Measurements from ENCODE around the gene SLITRK3. TPM values are rescaled to one million over a fixed set of nuclear protein-coding genes. Genes with fewer than 3 reads are reported as not detected.

Gene SLITRK3
- total RNA-seq, 4 donors from 2014 or later: 0.08 to 5.1 (median 0.51) TPM

DNA sequence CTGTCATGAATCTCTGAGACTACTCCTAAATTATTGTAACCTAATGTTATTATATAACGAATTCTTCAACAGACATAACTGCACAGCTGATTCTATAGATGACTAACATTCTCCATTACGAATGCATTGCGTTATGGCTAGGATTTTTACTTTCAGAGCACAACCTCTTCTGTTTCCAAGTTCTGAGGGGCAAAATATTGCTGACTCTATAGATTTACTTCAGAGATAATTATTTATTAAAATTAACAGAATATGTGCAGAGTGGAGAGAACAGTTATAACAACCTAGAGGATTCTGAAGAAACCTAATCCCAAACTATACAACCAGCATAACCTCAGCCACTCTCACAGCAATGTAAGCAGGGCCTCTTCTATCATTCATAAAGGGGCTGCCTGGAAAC is 25.9 kb downstream of the SLITRK3 start:
- TF ChIP-seq CTCF (IDR thresholded peaks at IDR 0.05) (no peak), POLR2A (IDR thresholded peaks at IDR 0.05) (no peak)
- intact Hi-C loops (cut with DNase I): no loop called here
- Histone ChIP-seq H3K4me1 (no peaks in the 10 kb centered on the region), H3K27ac (no peak overlapping the region), H3K9me3 (no peaks in the 10 kb centered on the region), H3K4me3 (no peak overlapping the region), H3K36me3 (no peaks in the 10 kb centered on the region), H3K27me3 (no peaks in the 10 kb centered on the region)
- no peak for DNase-seq
- WGBS, 2 donors: 75 to 85% methylated on average over 3 of the region's 3 CpGs

- H3K27ac ChIP-seq: no peak overlapping the region
- intact Hi-C loops (cut with DNase I): no loop called here
- no peak for DNase-seq
Observed at GRCh38 chr3:165169368-165169767, 26.8 kb downstream of the SLITRK3 start.

DNA sequence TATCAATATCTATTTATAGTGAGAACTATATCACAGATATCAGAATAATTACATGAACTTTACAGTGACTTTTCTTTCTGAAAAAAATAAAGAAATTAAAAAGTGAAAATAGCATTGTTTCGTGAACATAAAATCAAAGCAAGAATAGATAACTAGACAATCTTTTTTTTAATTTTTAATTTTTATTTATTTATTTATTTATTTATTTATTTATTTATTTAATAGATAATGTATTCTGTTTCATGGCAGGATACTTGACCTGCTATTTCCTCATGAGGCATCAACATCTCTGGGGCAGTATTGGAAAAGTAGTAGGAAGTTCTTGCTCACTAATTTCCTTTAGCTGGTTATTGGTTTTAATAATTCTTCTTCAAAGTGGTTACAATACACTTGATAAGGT is 33.3 kb downstream of the SLITRK3 start:
- no peaks in the 10 kb centered on the region for H3K36me3 ChIP-seq
- TF ChIP-seq POLR2A (IDR thresholded peaks at IDR 0.05) (no peak), CTCF (IDR thresholded peaks at IDR 0.05) (no peak)
- DNase-seq: no peak
- no peaks in the 10 kb centered on the region for H3K4me1 ChIP-seq
- no peaks in the 10 kb centered on the region for H3K9me3 ChIP-seq
- 77 to 85% methylated on average over 1 of the region's 1 CpG for WGBS, 2 donors
- intact Hi-C loops (cut with DNase I): no loop called here
- H3K27me3 ChIP-seq: no peaks in the 10 kb centered on the region
- no peak overlapping the region for H3K27ac ChIP-seq
- no peak overlapping the region for H3K4me3 ChIP-seq

More at GRCh38 chr3:165169368-165169767, 26.8 kb downstream of the SLITRK3 start:
- Histone ChIP-seq H3K36me3 (no peaks in the 10 kb centered on the region), H3K9me3 (no peaks in the 10 kb centered on the region), H3K27me3 (no peaks in the 10 kb centered on the region), H3K4me1 (no peaks in the 10 kb centered on the region), H3K4me3 (no peak overlapping the region)
- TF ChIP-seq POLR2A (IDR thresholded peaks at IDR 0.05): no peak
- no peak for TF ChIP-seq CTCF (IDR thresholded peaks at IDR 0.05)
- 49 to 64% methylated on average over 3 to 4 of the region's 6 CpGs for WGBS, 2 donors

- H3K27me3 ChIP-seq: no peaks in the 10 kb centered on the region
- no peaks in the 10 kb centered on the region for H3K9me3 ChIP-seq
- no peak for DNase-seq
- H3K27ac ChIP-seq: no peak overlapping the region
- H3K4me1 ChIP-seq: no peaks in the 10 kb centered on the region
- intact Hi-C loops (cut with DNase I): no loop called here
- no peak overlapping the region for H3K4me3 ChIP-seq
- WGBS, 2 donors: 13 to 18% methylated on average over 1 of the region's 1 CpG
- no peak for TF ChIP-seq POLR2A (IDR thresholded peaks at IDR 0.05)
- no peak for TF ChIP-seq CTCF (IDR thresholded peaks at IDR 0.05)
- no peaks in the 10 kb centered on the region for H3K36me3 ChIP-seq
Observed at GRCh38 chr3:165159760-165160421, 36.3 kb downstream of the SLITRK3 start.

GRCh38 chr3:165158011-165158410 is 38.2 kb downstream of the SLITRK3 start:
- no peaks in the 10 kb centered on the region for H3K36me3 ChIP-seq
- no peak overlapping the region for H3K27ac ChIP-seq
- 45 to 54% methylated on average over 2 of the region's 2 CpGs for WGBS, 2 donors
- H3K27me3 ChIP-seq: no peaks in the 10 kb centered on the region
- intact Hi-C loops (cut with DNase I): no loop called here
- TF ChIP-seq POLR2A (IDR thresholded peaks at IDR 0.05) (no peak), CTCF (IDR thresholded peaks at IDR 0.05) (no peak)
- H3K4me3 ChIP-seq: no peak overlapping the region
- H3K4me1 ChIP-seq: no peaks in the 10 kb centered on the region
- no peaks in the 10 kb centered on the region for H3K9me3 ChIP-seq
- no peak for DNase-seq

Measured in esophagus squamous epithelium (tissue), 5 donors.